NK-92 (cell line): Measurements from ENCODE around the gene GATAD2A.
"Not testable (repeated sequence)": the region's sequence is repeated elsewhere in the genome, so short reads cannot be mapped to it uniquely, and the experiment has no call there.

Source experiments
- DNase-seq: peaks from one replicate; lab custom pipeline; 2025; ENCODE audit not compliant: unreplicated experiment; lab: John Stamatoyannopoulos, UW

The GATAD2A gene

DNA sequence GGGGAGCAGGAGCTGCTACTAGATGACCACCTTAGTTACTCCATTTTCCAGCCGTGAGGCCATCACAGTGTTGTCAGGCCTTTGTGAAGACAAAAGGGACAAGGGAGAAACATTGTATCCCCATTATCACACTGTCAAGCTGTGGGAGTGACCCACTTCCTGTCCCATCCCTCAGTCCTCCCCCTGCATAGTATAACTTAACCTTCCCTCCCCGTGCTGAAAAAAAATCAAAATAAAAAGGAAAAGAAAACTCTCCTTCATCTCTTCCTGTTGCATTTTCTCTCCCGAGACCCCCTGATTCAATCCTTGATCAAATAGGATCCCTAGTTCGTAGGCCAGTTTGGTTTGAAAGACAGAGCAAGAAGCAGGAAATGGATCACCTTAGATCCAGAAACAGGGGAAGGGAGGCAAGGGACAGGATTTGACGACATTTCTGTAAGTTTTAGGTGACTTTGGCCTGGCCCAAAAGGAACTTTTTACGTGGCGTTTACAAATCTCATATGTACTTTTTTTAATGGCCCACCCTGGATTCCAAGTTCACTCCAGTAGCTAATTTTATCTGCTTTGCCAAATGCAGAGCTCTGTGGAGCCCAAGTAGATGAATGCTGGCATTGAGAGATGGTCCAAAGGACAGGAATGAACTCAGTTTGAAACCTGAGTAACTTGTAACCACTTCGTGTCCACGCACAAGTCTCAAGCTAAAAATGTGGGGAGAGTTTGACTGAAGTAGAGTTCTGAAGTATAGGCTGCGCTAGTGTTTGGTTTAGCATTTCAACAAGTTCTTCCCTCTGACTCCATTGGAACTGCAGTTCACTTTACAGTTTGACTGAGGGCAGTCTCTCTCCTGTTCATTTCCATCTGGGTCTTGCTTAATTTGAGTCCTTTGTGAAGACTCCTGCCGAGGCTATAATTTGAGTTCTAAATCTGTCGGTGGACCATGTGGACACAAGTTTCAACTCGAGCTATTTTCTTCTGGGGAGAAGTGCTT lies 16.6 kb upstream of the GATAD2A start:
- no peak for DNase-seq

DNA sequence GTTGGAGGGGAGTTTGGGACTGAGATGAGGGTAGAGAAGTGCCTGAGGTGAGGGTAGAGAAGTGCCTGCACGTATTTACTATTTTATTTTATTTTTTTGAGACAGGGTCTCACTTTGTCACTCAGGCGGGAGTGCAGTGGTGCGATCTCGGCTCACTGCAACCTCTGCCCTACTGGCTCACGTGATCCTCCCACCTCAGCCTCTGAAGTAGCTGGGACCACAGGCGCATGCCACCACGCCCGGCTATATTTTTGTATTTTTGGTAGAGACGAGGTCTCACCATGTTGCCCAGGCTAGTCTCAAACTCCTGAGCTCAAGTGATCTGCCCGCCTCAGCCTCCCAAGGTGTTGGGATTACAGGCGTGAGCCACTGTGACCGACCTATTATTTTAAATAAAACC lies 15.8 kb upstream of the GATAD2A start:
- DNase-seq: not testable (repeated sequence)

DNA sequence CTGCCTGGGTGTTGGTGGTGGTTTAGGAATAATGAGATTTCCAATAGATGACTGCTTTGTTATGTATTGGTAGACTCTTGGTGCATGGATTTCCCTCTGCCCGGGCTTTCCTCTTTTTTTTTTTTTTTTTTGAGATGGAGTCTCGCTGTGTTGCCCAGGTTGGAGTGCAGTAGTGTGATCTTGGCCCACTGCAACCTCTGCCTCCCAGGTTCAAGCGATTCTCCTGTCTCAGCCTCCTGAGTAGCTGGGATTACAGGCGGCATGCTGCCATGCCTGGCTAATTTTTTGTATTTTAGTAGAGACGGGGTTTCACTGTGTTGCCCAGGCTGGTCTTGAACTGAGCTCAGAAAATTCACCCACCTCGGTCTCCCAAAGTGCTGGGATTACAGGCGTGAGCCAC lies 11.1 kb upstream of the GATAD2A start:
- DNase-seq: not testable (repeated sequence)

GRCh38 chr19:19399733-19400433 lies 5.6 kb upstream of the GATAD2A start:
- DNase-seq: no peak

- no peak for DNase-seq
These were observed 2.7 kb upstream of the GATAD2A start for GRCh38 chr19:19402656-19403372.

DNA sequence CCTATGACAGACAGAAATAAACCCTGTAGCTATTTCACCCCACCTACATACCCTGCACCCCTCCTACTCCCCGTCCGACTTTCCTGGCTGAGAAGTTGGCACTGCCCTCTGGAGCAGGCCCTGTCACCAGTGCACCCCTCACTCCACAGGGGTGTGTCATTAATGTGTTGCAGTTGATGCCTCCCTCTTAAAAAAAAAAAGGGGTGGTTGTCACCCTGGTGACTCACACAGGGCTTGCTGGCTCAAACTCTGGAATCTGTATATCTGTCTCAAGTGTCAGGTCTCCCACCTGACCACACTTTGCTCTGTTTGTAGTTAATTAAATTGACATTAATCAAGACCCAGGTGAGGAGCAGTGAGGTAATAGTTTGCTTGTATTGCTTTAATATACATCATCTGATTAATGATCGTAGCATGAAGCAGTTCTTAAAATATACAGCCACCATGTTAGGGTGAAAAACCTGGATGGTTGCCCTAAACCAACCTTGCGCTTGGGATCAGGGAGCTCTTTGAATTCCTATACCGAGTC lies 2.0 kb upstream of the GATAD2A start:
- DNase-seq: no peak

DNA sequence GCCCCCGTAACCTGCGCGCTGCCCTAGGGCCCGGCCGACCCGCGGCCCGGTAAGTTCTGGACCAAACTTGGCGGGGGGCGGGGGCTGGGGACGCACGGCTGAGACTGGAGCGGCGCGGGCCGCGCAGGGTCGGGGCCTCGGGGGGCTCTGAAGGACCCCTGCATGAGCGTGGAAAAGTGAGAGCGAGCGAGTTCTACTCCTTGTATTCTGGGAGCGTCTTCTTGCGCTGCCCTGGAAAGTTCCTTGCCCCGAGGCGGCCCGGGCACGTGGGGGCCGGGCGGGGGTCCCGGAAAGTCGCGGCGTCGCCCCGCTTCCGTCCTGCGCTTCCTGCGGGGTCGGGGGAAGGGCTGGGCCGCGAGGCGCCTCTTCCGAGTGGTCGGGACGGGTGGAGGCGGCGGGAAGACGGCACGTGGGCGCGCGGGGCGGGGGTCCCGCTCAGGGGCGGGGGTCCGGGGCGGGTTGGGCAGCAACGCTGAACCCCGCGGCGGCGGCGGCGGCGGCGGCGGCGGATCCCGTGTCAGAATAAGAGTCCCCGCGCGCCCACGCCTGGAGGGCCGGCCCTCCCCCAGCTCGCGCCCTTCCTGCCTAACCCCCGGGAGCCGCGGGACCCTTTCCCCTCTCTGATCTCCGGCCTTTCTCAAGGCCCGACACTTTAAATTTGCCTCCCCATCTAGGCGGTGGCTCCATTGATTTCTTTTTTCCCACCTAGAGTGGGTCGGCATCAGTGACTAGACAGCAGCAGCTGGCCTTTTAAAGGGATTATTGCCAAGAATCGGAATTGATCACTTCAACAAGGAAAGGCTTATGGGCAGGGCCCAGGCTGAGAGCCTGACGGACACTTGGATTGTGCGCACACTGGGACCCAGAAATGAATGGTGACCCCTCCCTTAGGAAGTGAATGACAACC lies 749 bp downstream of the GATAD2A start:
- DNase-seq: no peak

- DNase-seq: no peak
These were observed 1.6 kb downstream of the GATAD2A start for GRCh38 chr19:19406878-19407632.

DNA sequence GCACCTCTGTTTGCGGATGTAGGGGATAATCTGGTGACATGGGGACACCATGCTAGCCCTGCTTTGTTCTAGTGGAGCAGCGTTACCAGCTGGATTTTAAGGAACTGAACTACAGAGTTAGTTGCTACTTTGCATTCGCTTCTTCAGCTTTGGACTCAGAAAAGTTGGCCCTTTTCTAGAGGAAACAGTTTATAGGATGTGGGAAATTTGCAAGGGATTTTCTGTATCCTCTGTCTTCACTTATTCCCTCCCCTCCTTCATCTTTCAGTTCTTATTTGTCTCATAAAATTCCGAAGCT lies 2.1 kb downstream of the GATAD2A start:
- no peak for DNase-seq

GRCh38 chr19:19409205-19409604 lies 3.7 kb downstream of the GATAD2A start:
- DNase-seq: no peak

DNA sequence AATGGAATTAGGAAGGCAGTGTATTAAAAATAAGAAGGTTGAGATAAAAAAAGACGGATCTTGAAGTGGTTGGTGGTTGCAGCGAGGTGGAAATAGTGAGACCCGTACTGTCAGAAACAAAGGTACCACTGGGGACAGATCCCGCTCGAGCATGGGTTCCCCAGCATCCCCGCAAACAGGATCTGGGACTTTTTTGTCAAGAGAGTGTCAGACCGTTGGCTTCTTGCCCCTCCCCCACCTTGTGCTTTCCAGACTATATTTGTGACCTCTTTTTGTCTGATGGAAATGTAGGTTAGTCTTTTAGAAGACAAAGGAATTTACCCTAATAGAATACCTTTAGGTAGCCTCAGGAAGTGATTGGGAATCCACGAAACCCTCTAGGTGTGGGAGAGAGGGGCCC lies 4.2 kb downstream of the GATAD2A start:
- no peak for DNase-seq

- no peak for DNase-seq
These were observed 5.4 kb downstream of the GATAD2A start for GRCh38 chr19:19410553-19411550.

GRCh38 chr19:19416280-19416679 lies 10.8 kb downstream of the GATAD2A start:
- DNase-seq: no peak

DNA sequence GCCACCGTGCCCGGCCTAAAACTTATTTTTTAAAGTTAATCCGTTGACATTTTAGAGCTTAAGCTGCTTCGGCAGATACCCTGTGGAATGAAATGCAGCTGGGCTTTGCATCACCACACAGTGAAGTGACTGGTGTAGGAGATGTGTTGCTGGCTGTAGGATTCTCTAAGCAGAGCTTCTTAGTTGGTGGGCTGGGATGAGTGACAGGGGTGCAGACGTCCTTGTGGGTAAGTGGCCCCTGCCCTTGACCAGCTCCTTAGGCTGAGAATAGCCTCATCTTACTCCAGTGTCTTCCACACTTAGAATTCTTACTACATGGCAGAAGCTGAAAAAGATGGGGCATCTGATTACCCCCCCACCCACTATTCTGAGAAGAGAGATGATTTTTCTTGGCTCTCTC lies 11.6 kb downstream of the GATAD2A start:
- no peak for DNase-seq

DNA sequence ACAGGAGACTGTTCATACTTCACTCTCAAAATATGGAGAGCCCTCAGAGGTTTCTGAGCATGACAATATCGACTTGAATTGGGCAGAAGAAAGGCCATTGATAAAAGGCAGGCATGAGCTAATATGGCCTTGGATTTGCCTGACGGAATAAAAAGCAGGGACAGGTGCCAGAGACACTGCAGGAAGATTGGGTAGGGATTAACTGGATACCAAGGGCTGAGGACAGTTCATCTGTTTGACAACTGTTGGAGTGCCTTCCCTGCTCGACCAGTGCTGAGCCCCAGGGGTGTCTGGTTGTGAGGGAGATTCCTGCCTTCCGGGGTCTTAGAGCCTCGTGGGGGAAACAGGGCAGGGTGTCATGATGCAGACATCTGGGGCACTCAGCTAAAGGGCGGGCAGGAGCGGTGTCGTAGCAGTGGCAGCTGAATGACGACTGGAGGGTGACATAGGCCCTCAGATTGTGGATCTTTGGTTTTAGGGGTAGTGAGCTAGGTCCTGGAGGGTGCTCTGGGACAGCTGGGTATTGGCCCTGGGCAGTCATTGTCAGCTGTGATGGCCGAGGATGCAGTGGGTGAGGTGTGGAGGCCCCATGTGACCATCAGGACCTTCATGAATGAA lies 12.3 kb downstream of the GATAD2A start:
- DNase-seq: no peak

- no peak for DNase-seq
These were observed 13.2 kb downstream of the GATAD2A start for GRCh38 chr19:19418555-19419260.

GRCh38 chr19:19420570-19421298 lies 15.3 kb downstream of the GATAD2A start:
- DNase-seq: no peak
